Type B pancreatic cell (in vitro differentiated cells): Measurements from ENCODE around the gene DNAJB8. TPM values are rescaled to one million over a fixed set of nuclear protein-coding genes. Genes with fewer than 3 reads are reported as not detected.

ENCODE experiments used
- DNase-seq: peaks from one replicate; pipeline ENCODE4 v3.0.0; 2021; ENCODE audit warnings: mixed read lengths; ENCODE audit not compliant: unreplicated experiment; ENCODE audit errors: extremely low spot score
- H3K27ac Mint-ChIP-seq: 2 replicates; pipeline ENCODE4 v1.8.0; 2021; ENCODE audit warnings: mild to moderate bottlenecking, mixed read lengths
- H3K27me3 Mint-ChIP-seq: 2 replicates; pipeline ENCODE4 v1.8.0; 2021; ENCODE audit warnings: mixed read lengths
- H3K36me3 Mint-ChIP-seq: 2 replicates; pipeline ENCODE4 v1.8.0; 2021; ENCODE audit warnings: mixed read lengths
- H3K4me1 Mint-ChIP-seq: one replicate; pipeline ENCODE4 v1.8.0; 2021; ENCODE audit warnings: mixed read lengths; ENCODE audit not compliant: unreplicated experiment
- H3K4me3 Mint-ChIP-seq: 2 replicates; pipeline ENCODE4 v1.8.0; 2021; ENCODE audit warnings: mild to moderate bottlenecking, mixed read lengths
- H3K9me3 Mint-ChIP-seq: 2 replicates; pipeline ENCODE4 v1.8.0; 2021; ENCODE audit warnings: mixed read lengths
- CTCF ChIP-seq: fragments of 200-600 bp; sonication (generic); conservative IDR thresholded peaks from 2 replicates; pipeline ENCODE4 v1.5.0; 2021; ENCODE audit warnings: antibody characterized with exemption, mild to moderate bottlenecking
- long read RNA-seq: library from polyadenylated mRNA; unstranded; transcript quantifications from one replicate; pipeline ENCODE4 v2.0.0, GENCODE V29; 2020
- total RNA-seq: library from RNA; stranded (reverse); gene quantifications from 2 replicates; pipeline ENCODE4 v1.2.1, GENCODE V29; 2021; ENCODE audit warnings: low replicate concordance

Gene DNAJB8
- total RNA-seq = not detected in 2 replicates
- long read RNA-seq = 0 reads

- TF ChIP-seq CTCF = no peak
- H3K27me3 Mint-ChIP-seq = peaks cover 54% of the 10 kb centered on the region
- no peaks in the 10 kb centered on the region for H3K9me3 Mint-ChIP-seq
- H3K27ac Mint-ChIP-seq = no peak within 1 kb of the TSS
- H3K4me3 Mint-ChIP-seq = no peak within 1 kb of the TSS
- H3K36me3 Mint-ChIP-seq = no peaks in the 10 kb centered on the region
- DNase-seq = no peak
- H3K4me1 Mint-ChIP-seq = no peaks in the 10 kb centered on the region
Measured at GRCh38 chr3:128466840-128467541, at the start of gene DNAJB8. Gene DNAJB8, minus strand, starts transcription at chr3:128466890. Its CDS starts 3,645 bp downstream, at chr3:128463245.

GRCh38 chr3:128515967-128516366, 49.3 kb upstream of the DNAJB8 start:
- H3K36me3 Mint-ChIP-seq = no peaks in the 10 kb centered on the region
- no peak overlapping the region for H3K27ac Mint-ChIP-seq
- H3K4me3 Mint-ChIP-seq = no peak overlapping the region
- H3K27me3 Mint-ChIP-seq = peaks cover 29% of the 10 kb centered on the region
- no peaks in the 10 kb centered on the region for H3K9me3 Mint-ChIP-seq
- DNase-seq = no peak
- no peaks in the 10 kb centered on the region for H3K4me1 Mint-ChIP-seq
- no peak for TF ChIP-seq CTCF

GRCh38 chr3:128508852-128509251, 42.2 kb upstream of the DNAJB8 start:
- no peak for TF ChIP-seq CTCF
- no peak overlapping the region for H3K4me3 Mint-ChIP-seq
- no peaks in the 10 kb centered on the region for H3K36me3 Mint-ChIP-seq
- H3K27ac Mint-ChIP-seq = no peak overlapping the region
- peaks cover 19% of the 10 kb centered on the region for H3K27me3 Mint-ChIP-seq
- DNase-seq = no peak
- no peaks in the 10 kb centered on the region for H3K9me3 Mint-ChIP-seq
- H3K4me1 Mint-ChIP-seq = no peaks in the 10 kb centered on the region

- Mint-ChIP-seq H3K9me3 (no peaks in the 10 kb centered on the region), H3K4me1 (no peaks in the 10 kb centered on the region), H3K36me3 (no peaks in the 10 kb centered on the region), H3K27ac (no peak overlapping the region), H3K4me3 (no peak overlapping the region), H3K27me3 (peaks cover 17% of the 10 kb centered on the region)
- no peak for TF ChIP-seq CTCF
- no peak for DNase-seq
Measured at GRCh38 chr3:128506754-128507153, 40.1 kb upstream of the DNAJB8 start.

GRCh38 chr3:128505771-128506170, 39.1 kb upstream of the DNAJB8 start:
- Mint-ChIP-seq H3K36me3 (no peaks in the 10 kb centered on the region), H3K9me3 (no peaks in the 10 kb centered on the region), H3K27ac (no peak overlapping the region), H3K4me3 (no peak overlapping the region), H3K4me1 (no peaks in the 10 kb centered on the region), H3K27me3 (peaks cover 20% of the 10 kb centered on the region)
- no peak for TF ChIP-seq CTCF
- no peak for DNase-seq
